ENCODE measurements around the gene TMEM161A. TPM values are rescaled to one million over a fixed set of nuclear protein-coding genes. Genes with fewer than 3 reads are reported as not detected.

Gene TMEM161A
- total RNA-seq, 1 donor from 2014 or later, result 25.1 TPM

- H3K4me1 Mint-ChIP-seq (ENCODE audit: unreplicated experiment), result no peaks in the 10 kb centered on the region
- no peaks in the 10 kb centered on the region for H3K9me3 Mint-ChIP-seq (ENCODE audit: unreplicated experiment)
- H3K36me3 Mint-ChIP-seq (ENCODE audit: low read depth, unreplicated experiment), result no peaks in the 10 kb centered on the region
- no peak overlapping the region for H3K4me3 Mint-ChIP-seq (ENCODE audit: unreplicated experiment)
- H3K27ac Mint-ChIP-seq (ENCODE audit: unreplicated experiment), result no peak overlapping the region
- TF ChIP-seq CTCF (IDR thresholded peaks at IDR 0.05; ENCODE audit: unreplicated experiment), result peak; percentile 58
- peaks cover 8% of the 10 kb centered on the region for H3K27me3 Mint-ChIP-seq (ENCODE audit: unreplicated experiment)
- peak; percentile 74 for DNase-seq (ENCODE audit: low spot score)
These were observed 22.3 kb downstream of the TMEM161A start for GRCh38 chr19:19115954-19116353.

GRCh38 chr19:19113040-19113626, 25.1 kb downstream of the TMEM161A start:
- no peak for TF ChIP-seq CTCF (IDR thresholded peaks at IDR 0.05; ENCODE audit: unreplicated experiment)
- no peak for DNase-seq (ENCODE audit: low spot score)
- no peak overlapping the region for H3K27ac Mint-ChIP-seq (ENCODE audit: unreplicated experiment)
- H3K36me3 Mint-ChIP-seq (ENCODE audit: low read depth, unreplicated experiment), result no peaks in the 10 kb centered on the region
- H3K9me3 Mint-ChIP-seq (ENCODE audit: unreplicated experiment), result no peaks in the 10 kb centered on the region
- peak overlapping the region; percentile 42 for H3K4me3 Mint-ChIP-seq (ENCODE audit: unreplicated experiment)
- H3K4me1 Mint-ChIP-seq (ENCODE audit: unreplicated experiment), result no peaks in the 10 kb centered on the region
- H3K27me3 Mint-ChIP-seq (ENCODE audit: unreplicated experiment), result peaks cover 11% of the 10 kb centered on the region

- no peak for DNase-seq (ENCODE audit: low spot score)
- H3K9me3 Mint-ChIP-seq (ENCODE audit: unreplicated experiment), result no peaks in the 10 kb centered on the region
- no peaks in the 10 kb centered on the region for H3K36me3 Mint-ChIP-seq (ENCODE audit: low read depth, unreplicated experiment)
- H3K4me1 Mint-ChIP-seq (ENCODE audit: unreplicated experiment), result no peaks in the 10 kb centered on the region
- TF ChIP-seq CTCF (IDR thresholded peaks at IDR 0.05; ENCODE audit: unreplicated experiment), result no peak
- no peak overlapping the region for H3K27ac Mint-ChIP-seq (ENCODE audit: unreplicated experiment)
- H3K4me3 Mint-ChIP-seq (ENCODE audit: unreplicated experiment), result no peak overlapping the region
- H3K27me3 Mint-ChIP-seq (ENCODE audit: unreplicated experiment), result peaks cover 11% of the 10 kb centered on the region
These were observed 26.2 kb downstream of the TMEM161A start for GRCh38 chr19:19111967-19112580.

- TF ChIP-seq CTCF (IDR thresholded peaks at IDR 0.05; ENCODE audit: unreplicated experiment), result no peak
- H3K27me3 Mint-ChIP-seq (ENCODE audit: unreplicated experiment), result peaks cover 15% of the 10 kb centered on the region
- DNase-seq (ENCODE audit: low spot score), result no peak
- H3K4me1 Mint-ChIP-seq (ENCODE audit: unreplicated experiment), result no peaks in the 10 kb centered on the region
- no peaks in the 10 kb centered on the region for H3K36me3 Mint-ChIP-seq (ENCODE audit: low read depth, unreplicated experiment)
- H3K9me3 Mint-ChIP-seq (ENCODE audit: unreplicated experiment), result no peaks in the 10 kb centered on the region
- H3K4me3 Mint-ChIP-seq (ENCODE audit: unreplicated experiment), result no peak overlapping the region
- no peak overlapping the region for H3K27ac Mint-ChIP-seq (ENCODE audit: unreplicated experiment)
These were observed 27.0 kb downstream of the TMEM161A start for GRCh38 chr19:19111136-19111835.

Data from endothelial cell (in vitro differentiated cells).